Measurements from ENCODE around the gene CTLA4. TPM values are rescaled to one million over a fixed set of nuclear protein-coding genes. Genes with fewer than 3 reads are reported as not detected.

CTLA4 gene
- total RNA-seq, result 100 to 1,000 TPM; 245 to 254 TPM

GRCh38 chr2:203867561-203868200 is at the start of gene CTLA4:
CTLA4 (plus strand) TSS chr2:203867771; CDS start chr2:203867943, 172 bp downstream.
- Mint-ChIP-seq H3K36me3 (peaks cover 58% of the 10 kb centered on the region), H3K27me3 (no peaks in the 10 kb centered on the region), H3K27ac (peak within 1 kb of the TSS; percentile 98), H3K4me1 (ENCODE audit: low read depth) (peaks cover 64% of the 10 kb centered on the region), H3K4me3 (peak within 1 kb of the TSS; percentile 92), H3K9me3 (peaks cover 12% of the 10 kb centered on the region)
- ChIA-PET POLR2A (interaction anchor here (0.7 to 13.4 kb wide), 31 partner anchors 6 to 1598 kb away, joined by 3 to 212 read pairs (median 15); partner anchors contain the start of genes CD28 and ICOS), CTCF (interaction anchor here (0.6 to 7.8 kb wide), 15 partner anchors 7 to 268 kb away, joined by 3 to 66 read pairs (median 5); no protein-coding TSS in a partner anchor)
- intact Hi-C loops (cut with micrococcal nuclease), result loop anchor here (1.0 to 5.0 kb wide), 3 partner anchors 9 to 130 kb away; no protein-coding TSS in a partner anchor
- peak; percentile 46 for DNase-seq

DNA sequence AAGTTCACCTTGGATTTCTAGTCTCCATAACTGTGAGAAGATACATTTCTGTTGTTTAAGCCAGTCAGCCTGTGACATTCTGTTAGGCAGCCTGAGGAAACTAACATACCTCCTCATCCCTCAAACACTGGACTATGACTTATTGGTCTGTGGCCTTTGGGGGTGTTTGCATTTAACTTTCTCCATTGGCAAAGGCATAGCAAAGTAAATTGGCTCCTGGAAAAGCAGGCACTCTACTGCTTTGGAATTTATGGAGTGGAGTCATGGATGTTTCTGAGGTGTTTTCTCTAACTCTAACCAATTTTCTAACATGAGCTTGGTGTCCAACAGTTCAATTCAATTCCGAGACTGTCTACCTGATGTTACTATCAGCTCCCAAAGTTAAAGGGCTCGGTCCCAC is 48.9 kb upstream of the CTLA4 start:
- no peaks in the 10 kb centered on the region for H3K9me3 Mint-ChIP-seq
- POLR2A ChIA-PET, result no interaction called here

DNA sequence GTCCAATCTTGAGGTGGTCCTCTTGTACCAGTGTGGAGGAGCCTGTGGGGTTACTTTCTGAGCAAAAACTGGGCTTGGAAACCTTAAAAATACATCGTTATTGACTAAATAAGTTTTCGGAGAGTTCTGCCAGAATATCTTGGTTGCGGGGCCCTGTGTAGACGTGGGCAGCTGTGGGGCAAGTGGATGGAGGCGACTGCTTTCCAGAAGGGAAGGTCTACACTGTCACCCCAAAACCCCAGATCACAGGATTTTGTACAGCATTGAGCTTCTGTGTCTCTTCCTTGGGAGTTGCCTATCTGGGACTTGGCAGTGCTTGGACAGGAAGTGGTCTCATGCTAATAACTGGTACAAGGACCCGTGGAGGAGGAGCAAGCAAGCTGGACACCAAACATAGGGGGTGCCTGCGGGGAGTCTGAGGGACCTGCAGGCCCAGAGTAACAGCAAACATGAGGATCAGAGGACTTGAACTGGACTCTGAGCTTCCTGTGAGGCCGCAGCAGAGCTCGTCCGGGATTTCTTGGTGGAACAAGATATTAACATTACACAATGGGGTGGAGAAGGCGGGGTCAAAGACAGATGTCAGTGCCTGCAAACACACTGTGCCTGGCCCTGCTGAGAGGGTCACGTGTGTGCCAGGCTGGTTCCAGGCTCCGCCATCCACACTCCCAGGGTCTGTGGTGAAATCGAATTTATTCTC is 48.0 kb upstream of the CTLA4 start:
- ChIA-PET CTCF (interaction anchor here (1.5 kb wide), 1 partner anchor 91 kb away, joined by 3 read pairs; no protein-coding TSS in a partner anchor), POLR2A (interaction anchor here (0.6 to 1.0 kb wide), 2 partner anchors 48 to 1298 kb away, joined by 3 read pairs; partner anchors contain the start of gene CTLA4)
- intact Hi-C loops (cut with micrococcal nuclease), result loop anchor here (5.0 to 10.0 kb wide), 4 partner anchors 38 to 1247 kb away; partner anchors contain the start of genes ABI2 and FAM117B
- Mint-ChIP-seq H3K27ac (no peak overlapping the region), H3K36me3 (no peaks in the 10 kb centered on the region), H3K4me1 (ENCODE audit: low read depth) (peaks cover 38% of the 10 kb centered on the region), H3K9me3 (no peaks in the 10 kb centered on the region), H3K4me3 (no peak overlapping the region), H3K27me3 (no peaks in the 10 kb centered on the region)
- DNase-seq, result no peak

More for the DNA sequence above, 48.9 kb upstream of the CTLA4 start:
- intact Hi-C loops (cut with micrococcal nuclease), result loop anchor here (5.0 to 10.0 kb wide), 3 partner anchors 494 to 1246 kb away; partner anchors contain the start of genes ABI2 and FAM117B
- H3K36me3 Mint-ChIP-seq, result no peaks in the 10 kb centered on the region
- H3K27me3 Mint-ChIP-seq, result no peaks in the 10 kb centered on the region
- H3K4me1 Mint-ChIP-seq (ENCODE audit: low read depth), result peaks cover 38% of the 10 kb centered on the region
- H3K27ac Mint-ChIP-seq, result no peak overlapping the region
- no peak for DNase-seq
- no peak overlapping the region for H3K4me3 Mint-ChIP-seq
- CTCF ChIA-PET, result interaction anchor here (1.5 kb wide), 1 partner anchor 92 kb away, joined by 3 read pairs; no protein-coding TSS in a partner anchor

DNA sequence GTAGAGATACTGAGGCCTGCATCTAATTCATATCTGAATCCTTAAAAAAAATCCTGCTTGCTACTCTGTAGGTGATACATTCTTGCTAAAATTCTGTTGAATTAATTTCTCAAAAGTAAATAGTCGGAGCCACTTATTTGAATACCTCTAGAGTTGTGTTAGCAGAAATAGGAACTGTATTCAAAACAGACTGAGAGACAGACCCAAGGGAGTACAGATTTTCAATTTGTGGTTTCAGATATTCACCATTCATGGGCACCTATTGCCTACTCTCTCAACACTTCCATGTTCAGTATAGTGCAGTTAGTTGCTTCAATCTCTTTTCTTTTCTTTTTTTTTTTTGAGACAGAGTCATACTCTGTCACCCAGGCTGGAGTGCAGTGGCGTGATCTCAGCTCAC is 46.6 kb upstream of the CTLA4 start:
- Mint-ChIP-seq H3K9me3 (no peaks in the 10 kb centered on the region), H3K36me3 (no peaks in the 10 kb centered on the region), H3K27me3 (no peaks in the 10 kb centered on the region), H3K27ac (no peak overlapping the region), H3K4me1 (ENCODE audit: low read depth) (peaks cover 36% of the 10 kb centered on the region), H3K4me3 (no peak overlapping the region)
- CTCF ChIA-PET, result no interaction called here
- intact Hi-C loops (cut with micrococcal nuclease), result loop anchor here (5.0 kb wide), 1 partner anchor 36 kb away; no protein-coding TSS in a partner anchor
- POLR2A ChIA-PET, result interaction anchor here (0.6 kb wide), 1 partner anchor 581 kb away, joined by 3 read pairs; no protein-coding TSS in a partner anchor
- no peak for DNase-seq

- H3K27ac Mint-ChIP-seq, result peak overlapping the region; percentile 10
- H3K4me3 Mint-ChIP-seq, result no peak overlapping the region
- intact Hi-C loops (cut with micrococcal nuclease), result loop anchor here (5.0 kb wide), 1 partner anchor 35 kb away; no protein-coding TSS in a partner anchor
- POLR2A ChIA-PET, result interaction anchor here (0.5 to 0.6 kb wide), 2 partner anchors 56 to 334 kb away, joined by 3 read pairs; no protein-coding TSS in a partner anchor
- peaks cover 5% of the 10 kb centered on the region for H3K36me3 Mint-ChIP-seq
- no peaks in the 10 kb centered on the region for H3K27me3 Mint-ChIP-seq
- DNase-seq, result peak; percentile 62
- CTCF ChIA-PET, result no interaction called here
- H3K4me1 Mint-ChIP-seq (ENCODE audit: low read depth), result peaks cover 42% of the 10 kb centered on the region
- H3K9me3 Mint-ChIP-seq, result no peaks in the 10 kb centered on the region
Observed at GRCh38 chr2:203822240-203822639, 45.3 kb upstream of the CTLA4 start.

DNA sequence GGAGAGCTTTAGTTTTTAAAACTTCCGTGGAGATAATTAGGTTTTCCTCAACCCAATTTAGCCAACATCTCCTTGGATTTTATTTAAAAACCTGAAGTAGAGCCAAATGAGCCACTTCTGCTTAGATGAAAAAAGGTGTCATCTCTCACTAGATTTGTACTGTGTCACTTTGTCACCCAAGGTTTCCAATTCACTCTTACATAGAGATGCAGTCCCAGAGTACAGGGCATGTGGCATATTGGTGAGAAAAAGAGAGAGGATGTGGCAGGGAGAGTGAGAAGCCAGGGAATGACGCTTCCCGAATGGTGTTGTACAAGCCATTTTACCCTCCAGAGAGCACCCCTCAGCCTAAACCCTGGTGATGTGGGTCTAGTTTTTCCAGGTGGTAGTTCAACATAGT is 44.4 kb upstream of the CTLA4 start:
- Mint-ChIP-seq H3K9me3 (peaks cover 4% of the 10 kb centered on the region), H3K27me3 (no peaks in the 10 kb centered on the region), H3K27ac (peak overlapping the region; percentile 63), H3K4me1 (ENCODE audit: low read depth) (peaks cover 44% of the 10 kb centered on the region), H3K36me3 (peaks cover 7% of the 10 kb centered on the region), H3K4me3 (no peak overlapping the region)
- CTCF ChIA-PET, result interaction anchor here (1.6 to 2.2 kb wide), 3 partner anchors 8 to 87 kb away, joined by 5 to 19 read pairs (median 7); no protein-coding TSS in a partner anchor
- POLR2A ChIA-PET, result interaction anchor here (0.6 to 1.4 kb wide), 2 partner anchors 38 to 55 kb away, joined by 3 to 7 read pairs; no protein-coding TSS in a partner anchor
- intact Hi-C loops (cut with micrococcal nuclease), result loop anchor here (5.0 kb wide), 1 partner anchor 34 kb away; no protein-coding TSS in a partner anchor
- DNase-seq, result no peak

- Mint-ChIP-seq H3K4me3 (no peak overlapping the region), H3K4me1 (ENCODE audit: low read depth) (peaks cover 44% of the 10 kb centered on the region), H3K27me3 (no peaks in the 10 kb centered on the region), H3K9me3 (peaks cover 8% of the 10 kb centered on the region), H3K36me3 (peaks cover 9% of the 10 kb centered on the region), H3K27ac (peak overlapping the region; percentile 46)
- intact Hi-C loops (cut with micrococcal nuclease), result loop anchor here (1.0 to 5.0 kb wide), 3 partner anchors 20 to 47 kb away; no protein-coding TSS in a partner anchor
- ChIA-PET CTCF (interaction anchor here (1.4 to 2.2 kb wide), 4 partner anchors 9 to 86 kb away, joined by 4 to 19 read pairs (median 6); no protein-coding TSS in a partner anchor), POLR2A (interaction anchor here (0.6 to 1.6 kb wide), 10 partner anchors 23 to 339 kb away, joined by 3 to 9 read pairs (median 3); partner anchors contain the start of gene CTLA4)
- peak; percentile 67 for DNase-seq
Observed at GRCh38 chr2:203824057-203824456, 43.5 kb upstream of the CTLA4 start.

DNA sequence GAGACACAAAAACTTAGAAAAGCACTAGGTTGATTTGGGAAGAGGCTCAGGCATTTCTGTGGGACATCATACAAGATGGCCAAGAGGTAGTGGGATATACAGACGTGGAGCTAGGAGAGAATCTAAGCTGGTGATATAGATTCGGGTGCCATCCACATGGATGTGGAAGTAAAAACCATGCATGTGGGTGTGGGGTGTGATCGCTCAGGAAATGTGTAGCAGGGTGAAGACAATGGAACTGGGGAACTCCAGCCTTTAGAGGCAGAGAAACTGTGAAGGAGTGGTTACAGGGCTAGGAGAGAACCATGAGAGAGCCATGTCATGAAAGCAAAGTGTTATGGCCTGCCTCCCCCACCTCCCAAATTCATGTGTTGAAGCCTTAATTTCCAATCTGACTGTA is 43.0 kb upstream of the CTLA4 start:
- Mint-ChIP-seq H3K27ac (peak overlapping the region; percentile 46), H3K4me1 (ENCODE audit: low read depth) (peaks cover 47% of the 10 kb centered on the region), H3K27me3 (no peaks in the 10 kb centered on the region), H3K4me3 (no peak overlapping the region), H3K36me3 (peaks cover 9% of the 10 kb centered on the region), H3K9me3 (peaks cover 8% of the 10 kb centered on the region)
- no peak for DNase-seq
- POLR2A ChIA-PET, result interaction anchor here (0.6 to 1.6 kb wide), 10 partner anchors 22 to 339 kb away, joined by 3 to 9 read pairs (median 3); partner anchors contain the start of gene CTLA4
- intact Hi-C loops (cut with micrococcal nuclease), result loop anchor here (1.0 to 5.0 kb wide), 3 partner anchors 20 to 47 kb away; no protein-coding TSS in a partner anchor
- CTCF ChIA-PET, result interaction anchor here (1.4 to 2.2 kb wide), 4 partner anchors 10 to 85 kb away, joined by 4 to 19 read pairs (median 6); no protein-coding TSS in a partner anchor

- peaks cover 9% of the 10 kb centered on the region for H3K36me3 Mint-ChIP-seq
- ChIA-PET CTCF (interaction anchor here (2.9 kb wide), 1 partner anchor 12 kb away, joined by 10 read pairs; no protein-coding TSS in a partner anchor), POLR2A (interaction anchor here (0.5 to 0.7 kb wide), 2 partner anchors 31 to 60 kb away, joined by 3 to 4 read pairs; no protein-coding TSS in a partner anchor)
- H3K27me3 Mint-ChIP-seq, result no peaks in the 10 kb centered on the region
- no peak overlapping the region for H3K27ac Mint-ChIP-seq
- peaks cover 8% of the 10 kb centered on the region for H3K9me3 Mint-ChIP-seq
- peaks cover 63% of the 10 kb centered on the region for H3K4me1 Mint-ChIP-seq (ENCODE audit: low read depth)
- H3K4me3 Mint-ChIP-seq, result no peak overlapping the region
- no peak for DNase-seq
- intact Hi-C loops (cut with micrococcal nuclease), result no loop called here
Observed at GRCh38 chr2:203826704-203827103, 40.9 kb upstream of the CTLA4 start.

- DNase-seq, result peak; percentile 90
- Mint-ChIP-seq H3K4me1 (ENCODE audit: low read depth) (peaks cover 34% of the 10 kb centered on the region), H3K9me3 (peaks cover 8% of the 10 kb centered on the region), H3K4me3 (peak overlapping the region; percentile 58), H3K36me3 (peaks cover 9% of the 10 kb centered on the region), H3K27ac (peak overlapping the region; percentile 98), H3K27me3 (no peaks in the 10 kb centered on the region)
- ChIA-PET POLR2A (interaction anchor here (0.7 to 3.2 kb wide), 18 partner anchors 15 to 107 kb away, joined by 3 to 38 read pairs (median 4); partner anchors contain the start of gene CTLA4), CTCF (interaction anchor here (1.1 to 2.6 kb wide), 6 partner anchors 15 to 346 kb away, joined by 3 to 12 read pairs (median 3); no protein-coding TSS in a partner anchor)
- intact Hi-C loops (cut with micrococcal nuclease), result loop anchor here (1.0 to 2.0 kb wide), 13 partner anchors 11 to 104 kb away; partner anchors contain the start of gene CTLA4
Observed at GRCh38 chr2:203830304-203831055, 37.1 kb upstream of the CTLA4 start.

All from activated CD4-positive, alpha-beta memory T cell treated with anti-CD3 and anti-CD28 coated beads for 36 hours (primary cell).